SH-SY5Y (cell line): ENCODE results near the gene IST1.

Experiments
- GATA2 ChIP-seq: IDR thresholded peaks from 2 replicates; pipeline ENCODE4 v1.6.1; 2011; ENCODE audit warnings: mild to moderate bottlenecking, low read depth, low read length
- GATA3 ChIP-seq: IDR thresholded peaks from 2 replicates; pipeline ENCODE4 v1.6.1; 2011; ENCODE audit warnings: low read depth, mild to moderate bottlenecking, low read length, moderate library complexity

DNA sequence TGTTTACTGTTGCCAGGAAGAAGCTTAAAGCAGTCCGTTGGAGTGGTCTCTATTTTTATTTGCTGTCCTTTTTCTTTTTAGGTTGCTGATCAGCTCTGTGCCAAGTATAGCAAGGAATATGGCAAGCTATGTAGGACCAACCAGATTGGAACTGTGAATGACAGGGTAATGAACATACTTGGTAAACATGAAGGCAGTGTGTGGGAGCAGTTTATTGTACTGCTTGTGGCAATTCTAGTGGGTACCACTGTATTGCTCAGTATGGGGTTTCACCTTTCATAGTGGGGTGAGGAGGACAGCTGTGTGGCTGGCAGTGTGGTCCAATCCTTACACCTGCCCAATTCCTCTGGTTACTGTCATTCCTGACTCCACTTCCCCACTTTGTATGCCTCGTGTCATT, 25.3 kb downstream of the IST1 start:
- TF ChIP-seq GATA2 (no peak), GATA3 (no peak)
